ENCODE data around the gene RBMS1.

Gene RBMS1

GRCh38 chr2:160251569-160251968 lies 242.0 kb downstream of the RBMS1 start:
- DNase-seq (ENCODE audit: low read depth), result no peak

GRCh38 chr2:160249876-160250275 lies 243.7 kb downstream of the RBMS1 start:
- DNase-seq (ENCODE audit: low read depth), result no peak

DNA sequence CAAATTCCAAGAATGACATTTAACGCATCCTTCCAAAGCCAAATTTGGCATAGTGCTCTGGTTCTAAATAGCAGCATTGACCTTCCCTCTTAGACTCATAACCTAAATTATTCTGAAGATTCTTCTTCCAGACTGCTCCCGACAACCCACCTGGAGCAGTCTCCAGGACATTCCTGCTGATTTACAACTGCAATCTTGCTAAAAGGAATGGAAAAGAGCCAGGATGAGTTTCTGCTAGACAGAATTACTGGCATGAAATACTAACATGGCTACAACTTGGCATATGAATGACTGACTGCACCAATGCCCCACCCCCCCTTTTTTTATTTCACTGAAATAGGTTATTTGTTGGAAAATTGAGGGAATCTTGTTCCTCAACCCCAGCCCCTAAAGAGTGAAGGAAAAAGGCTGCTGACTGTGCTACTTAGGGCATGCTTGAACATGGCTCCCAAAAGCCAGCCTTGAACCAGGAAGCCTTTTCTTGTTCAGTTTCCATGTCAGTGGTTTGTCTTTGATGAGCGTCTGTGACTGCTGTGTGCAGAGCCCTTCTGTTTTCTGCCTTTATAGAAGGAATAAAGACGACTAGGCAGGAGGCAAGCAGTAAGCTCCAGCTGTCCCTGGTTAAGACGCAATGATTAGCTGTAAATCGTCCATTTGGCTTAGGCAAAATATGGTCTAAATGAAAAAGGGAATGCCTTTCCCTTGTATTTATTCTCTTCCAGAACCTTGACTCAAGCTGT lies 246.1 kb downstream of the RBMS1 start:
- no peak for DNase-seq (ENCODE audit: low read depth)

GRCh38 chr2:160246356-160246755 lies 247.3 kb downstream of the RBMS1 start:
- no peak for DNase-seq (ENCODE audit: low read depth)

- DNase-seq (ENCODE audit: low read depth), result no peak
These were observed 247.9 kb downstream of the RBMS1 start for GRCh38 chr2:160245614-160246155.

DNA sequence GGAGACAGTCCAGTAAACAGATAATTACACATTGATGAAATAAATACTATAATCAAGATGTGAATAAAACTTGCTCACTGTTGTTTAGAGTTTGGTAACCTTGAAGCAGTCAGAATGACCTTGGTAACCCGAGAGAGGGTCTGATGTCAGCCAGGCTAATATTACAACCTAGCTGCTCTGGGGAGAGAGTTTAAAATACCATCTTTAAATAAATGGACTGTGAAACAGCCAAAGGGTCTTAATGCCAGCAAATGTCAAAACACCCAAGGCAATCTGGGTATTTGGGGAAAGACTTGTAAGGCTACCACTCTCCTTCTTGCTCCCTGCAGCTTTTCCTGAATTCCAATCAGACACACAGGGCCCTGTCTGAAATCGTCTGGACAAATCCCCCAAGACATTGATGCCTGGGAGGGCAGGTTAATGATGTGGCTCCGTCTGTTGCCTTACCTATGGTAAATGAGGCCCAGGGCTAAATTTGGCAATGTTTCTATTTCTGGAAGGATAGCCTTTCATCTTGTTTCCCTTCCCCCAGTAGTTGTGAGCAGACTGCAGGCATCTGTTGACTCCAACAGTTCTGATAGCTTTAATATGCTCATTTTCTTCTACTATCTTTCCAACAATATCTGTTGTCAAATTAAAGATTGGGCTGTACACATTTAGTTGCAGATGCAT lies 250.6 kb downstream of the RBMS1 start:
- no peak for DNase-seq (ENCODE audit: low read depth)

DNA sequence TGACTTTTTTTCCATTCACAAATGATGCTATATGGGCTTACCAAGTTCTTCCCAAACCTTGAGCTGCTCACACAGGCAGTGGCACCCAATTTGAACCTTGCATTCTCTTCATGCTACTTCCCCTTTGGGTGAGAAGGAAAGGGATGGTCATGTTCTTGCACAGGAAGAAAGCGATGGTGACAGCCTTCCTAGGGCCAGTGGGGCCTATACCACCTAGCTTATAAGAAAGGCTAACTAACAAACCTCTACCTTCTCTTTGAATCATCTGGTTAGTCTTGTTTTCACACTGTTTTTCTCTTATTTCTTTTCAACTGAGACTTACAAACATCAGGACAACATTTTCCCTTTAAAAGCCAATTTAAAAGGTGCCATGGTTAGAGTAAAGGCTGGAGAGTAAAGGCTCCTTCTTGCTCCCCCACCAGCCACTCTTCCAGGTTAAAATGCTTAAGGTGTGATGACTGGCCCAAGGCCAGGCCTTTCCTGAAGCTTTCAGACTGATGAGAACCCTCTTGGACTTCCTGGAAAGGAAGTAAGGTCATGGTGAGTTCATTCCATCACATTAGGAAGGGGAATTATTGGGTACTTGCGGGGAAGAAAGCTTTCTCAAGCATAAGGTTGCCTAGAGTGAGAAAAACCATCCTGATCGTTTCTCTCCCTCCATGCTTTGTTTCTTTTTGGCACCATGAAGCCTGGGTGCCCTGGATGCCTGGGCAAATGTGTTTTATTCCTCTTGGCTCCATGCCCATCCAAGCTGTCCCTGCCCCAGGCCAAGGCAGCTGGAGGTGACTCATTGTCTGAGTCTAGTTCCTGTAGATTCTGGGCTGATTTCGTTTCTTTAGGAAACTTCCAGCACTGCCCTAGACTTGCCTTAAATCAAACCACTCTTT lies 252.1 kb downstream of the RBMS1 start:
- no peak for DNase-seq (ENCODE audit: low read depth)

DNA sequence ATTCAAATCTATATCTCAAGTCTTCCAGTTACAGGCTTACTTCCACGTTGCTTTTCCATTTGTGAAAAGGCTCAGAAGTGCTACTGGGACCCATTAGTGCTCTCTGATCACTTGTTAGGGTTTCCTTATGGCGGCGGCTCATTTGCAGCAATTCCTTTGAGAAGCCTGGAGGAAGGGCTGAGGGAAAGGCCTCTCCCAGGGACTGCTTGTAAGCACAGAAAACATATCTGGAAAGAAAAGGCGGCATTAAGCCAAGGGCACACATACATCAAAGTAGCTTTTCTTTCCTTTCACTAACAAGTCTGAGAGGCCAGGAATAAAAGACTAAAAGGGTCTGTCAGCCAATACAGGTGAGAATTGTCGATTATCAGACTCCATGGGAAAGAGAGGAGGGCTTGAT lies 254.2 kb downstream of the RBMS1 start:
- no peak for DNase-seq (ENCODE audit: low read depth)

GRCh38 chr2:160238392-160238791 lies 255.2 kb downstream of the RBMS1 start:
- no peak for DNase-seq (ENCODE audit: low read depth)

DNA sequence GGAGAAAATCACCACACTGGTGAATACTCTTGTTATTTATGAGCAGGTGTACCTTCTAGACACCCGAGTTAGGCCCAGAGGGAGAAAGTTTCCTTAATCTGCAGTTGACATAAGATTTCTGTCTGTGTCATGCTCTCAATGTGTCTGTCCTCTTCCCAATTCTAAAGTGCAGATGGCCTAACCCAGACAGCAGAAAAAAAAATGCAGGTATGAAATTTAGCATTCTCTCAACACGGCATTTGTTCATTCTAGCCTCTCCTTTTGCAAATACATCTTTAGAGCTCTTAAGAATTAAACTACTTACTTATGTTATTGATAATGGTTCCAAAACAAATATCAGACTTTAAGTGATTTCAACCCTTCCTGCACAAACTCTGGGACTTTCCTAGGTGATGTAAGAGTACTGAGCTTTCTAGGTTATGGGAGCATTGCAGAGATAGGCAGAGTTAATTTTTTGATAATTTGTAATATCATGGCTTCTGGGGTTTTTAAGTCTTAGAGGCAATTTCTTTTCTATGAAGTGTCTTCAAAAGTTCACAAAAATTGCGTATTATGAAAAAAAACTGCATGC lies 260.6 kb downstream of the RBMS1 start:
- DNase-seq (ENCODE audit: low read depth), result no peak

DNA sequence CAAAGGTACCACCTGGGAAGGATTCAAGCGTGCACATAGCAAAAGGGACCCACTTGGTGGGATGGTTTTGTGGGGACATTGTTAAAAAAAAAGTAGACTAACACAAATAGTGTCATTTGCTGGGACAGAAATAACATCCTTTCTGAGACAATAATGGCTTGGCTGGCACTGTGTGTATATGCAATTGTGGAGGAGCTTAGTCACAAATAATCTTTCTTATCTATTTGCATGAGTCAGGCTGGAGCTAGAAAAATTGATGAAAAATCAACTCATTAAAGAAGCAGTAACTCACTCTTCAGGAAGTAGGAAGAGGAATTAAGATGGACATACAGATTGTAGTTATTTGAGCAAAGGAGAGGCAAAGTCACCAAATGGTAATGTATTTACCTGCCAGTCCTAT lies 264.0 kb downstream of the RBMS1 start:
- DNase-seq (ENCODE audit: low read depth), result no peak

- DNase-seq (ENCODE audit: low read depth), result no peak
These were observed 265.3 kb downstream of the RBMS1 start for GRCh38 chr2:160228141-160228917.

GRCh38 chr2:160227293-160227915 lies 266.2 kb downstream of the RBMS1 start:
- no peak for DNase-seq (ENCODE audit: low read depth)

DNA sequence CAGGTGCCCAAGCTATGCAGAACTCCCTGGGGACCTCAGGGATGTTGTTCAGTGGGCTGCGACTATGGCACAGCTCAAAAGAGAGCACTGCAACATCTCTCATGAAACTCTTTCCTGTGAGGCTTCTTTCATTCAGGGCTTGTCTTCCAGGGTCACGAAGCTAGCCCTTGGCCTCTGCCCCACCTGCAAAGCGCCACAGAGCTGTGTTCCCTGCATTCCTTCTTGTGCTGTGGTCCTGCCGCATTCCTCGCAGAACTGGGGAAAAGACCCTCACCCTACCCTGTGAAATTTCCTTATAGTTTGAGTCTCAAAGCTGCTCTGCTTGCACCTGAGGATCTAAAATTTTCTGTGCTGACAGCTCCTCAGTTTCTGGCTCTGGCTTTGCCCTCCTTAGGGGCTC lies 267.2 kb downstream of the RBMS1 start:
- DNase-seq (ENCODE audit: low read depth), result no peak

DNA sequence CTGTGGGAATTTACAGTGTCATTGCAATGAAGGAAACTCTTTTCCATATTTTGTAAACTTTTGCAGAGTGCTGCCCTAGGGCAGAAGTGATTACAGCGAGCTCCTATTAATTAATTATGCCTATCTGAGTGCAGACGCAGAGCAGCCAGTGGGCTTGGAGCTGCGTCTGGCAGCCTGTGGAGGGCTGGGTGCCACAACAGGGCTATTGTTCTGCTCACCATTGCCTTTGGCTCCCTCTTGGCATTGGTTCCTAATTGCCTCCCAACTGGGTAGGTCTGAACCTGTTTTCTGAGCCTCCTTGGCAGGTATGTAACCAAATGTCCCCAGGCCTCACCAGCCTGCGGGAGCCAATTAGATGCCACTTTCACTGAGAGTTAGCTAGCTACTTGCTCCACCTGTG lies 267.9 kb downstream of the RBMS1 start:
- no peak for DNase-seq (ENCODE audit: low read depth)

GRCh38 chr2:160224507-160224906 lies 269.1 kb downstream of the RBMS1 start:
- DNase-seq (ENCODE audit: low read depth), result no peak

- no peak for DNase-seq (ENCODE audit: low read depth)
These were observed 269.5 kb downstream of the RBMS1 start for GRCh38 chr2:160224060-160224459.

- no peak for DNase-seq (ENCODE audit: low read depth)
These were observed 270.0 kb downstream of the RBMS1 start for GRCh38 chr2:160223560-160223959.

GRCh38 chr2:160222546-160223283 lies 270.9 kb downstream of the RBMS1 start:
- no peak for DNase-seq (ENCODE audit: low read depth)

All from HS-27A (cell line).